ENCODE results near the gene TMX2.

GRCh38 chr11:57712256-57713150, at the start of gene TMX2:
- TF ChIP-seq POLR2A (IDR thresholded peaks at IDR 0.05; ENCODE audit: low read depth, low read length) (peak; percentile 77), POLR2AphosphoS5 (IDR thresholded peaks at IDR 0.05; ENCODE audit: low read depth, low read length) (peak; percentile 73), TAF1 (IDR thresholded peaks at IDR 0.05; ENCODE audit: borderline replicate concordance, low read depth, low read length) (peak; percentile 46; the same call in 1 of the 2 replicates)

All from GM12892 (cell line).